ENCODE results near the gene MPPED2. TPM values are rescaled to one million over a fixed set of nuclear protein-coding genes. Genes with fewer than 3 reads are reported as not detected.

MPPED2 gene
- total and polyA plus RNA-seq, 2 of the 13 experiments (the other 11 are each of a cell fraction or from before 2014, with no cell fraction given) = not detected

GRCh38 chr11:30453705-30454104 lies 132.4 kb downstream of the MPPED2 start:
- H3K79me2 ChIP-seq (ENCODE audit: insufficient read depth, low read length) = no peaks in the 10 kb centered on the region
- H3K36me3 ChIP-seq (replicated peaks in 1 of 2; ENCODE audit: control insufficient read depth in 1 of 2, insufficient read depth in 2 of 2, low read length in 2 of 2) = no peaks in the 10 kb centered on the region
- in situ Hi-C loops (cut with HindIII; ENCODE audit: extremely low pct_ligation_motif_present, low pct_unique_long_range_greater_than_20kb) (no loop called here), intact Hi-C loops (cut with micrococcal nuclease; ENCODE audit: unreplicated experiment) (no loop called here)
- ChIA-PET CTCF (ENCODE audit: low intra/inter-chr PET ratio, low total read pairs) (no interaction called here), POLR2A (no interaction called here)
- H3K4me2 ChIP-seq (ENCODE audit: low read depth, low read length) = no peak overlapping the region
- H3K9ac ChIP-seq (ENCODE audit: insufficient read depth, low read depth, low read length) = no peak overlapping the region
- H3K4me3 ChIP-seq (replicated peaks in 1 of 3; ENCODE audit: insufficient read depth in 1 of 3, low read depth in 2 of 3, low read length in 3 of 3) = no peak overlapping the region
- ATAC-seq (no peak), FAIRE-seq (no peak), DNase-seq (ENCODE audit: low spot score) (no peak)
- WGBS (ENCODE audit: low lambda C conversion rate) = 45% methylated on average over 1 of the region's 1 CpG
- BruUV-seq (replicated peaks) = no TSS peak
- no peak overlapping the region for H3K27ac ChIP-seq (ENCODE audit: extremely low read length, insufficient read depth, low read length)
- H2AFZ ChIP-seq (ENCODE audit: low read length) = no peak overlapping the region
- H3K4me1 ChIP-seq (ENCODE audit: insufficient read depth, low read length) = no peaks in the 10 kb centered on the region
- H3K9me3 ChIP-seq (ENCODE audit: low read length) = no peaks in the 10 kb centered on the region
- no peaks in the 10 kb centered on the region for H3K27me3 ChIP-seq (ENCODE audit: control insufficient read depth in 1 of 2, insufficient read depth in 2 of 2, low read length in 2 of 2)
- H4K20me1 ChIP-seq (ENCODE audit: insufficient read depth, low read length) = no peaks in the 10 kb centered on the region
- no peak for TF ChIP-seq ZNF263 (CRISPR knock-in tag; IDR thresholded peaks at IDR 0.05)
- no peak for TF ChIP-seq ZBTB26 (CRISPR knock-in tag; IDR thresholded peaks at IDR 0.05; ENCODE audit: borderline replicate concordance)

DNA sequence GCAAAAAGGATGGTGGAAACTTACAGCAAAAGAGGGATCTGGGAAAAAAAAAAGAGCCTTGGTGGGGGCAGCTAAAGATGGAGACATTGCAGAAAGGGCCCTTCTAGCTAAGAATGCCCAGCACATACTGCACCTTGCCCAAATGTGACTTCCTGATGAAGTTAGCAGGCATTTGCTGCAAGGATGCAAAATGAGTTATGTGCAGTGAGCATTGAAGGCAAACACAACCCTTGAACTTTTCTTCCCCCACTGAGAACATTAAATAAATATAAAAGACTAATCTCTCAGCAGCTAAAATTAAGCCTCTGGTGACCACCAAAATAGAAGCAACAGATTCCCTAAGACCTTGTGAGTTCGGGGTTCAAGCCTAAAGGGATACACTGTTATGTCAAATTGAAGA lies 133.3 kb downstream of the MPPED2 start:
- WGBS (ENCODE audit: low lambda C conversion rate) = 0% methylated on average over 1 of the region's 1 CpG
- intact Hi-C loops (cut with micrococcal nuclease; ENCODE audit: unreplicated experiment) = no loop called here
- TF ChIP-seq, protein P1, sequence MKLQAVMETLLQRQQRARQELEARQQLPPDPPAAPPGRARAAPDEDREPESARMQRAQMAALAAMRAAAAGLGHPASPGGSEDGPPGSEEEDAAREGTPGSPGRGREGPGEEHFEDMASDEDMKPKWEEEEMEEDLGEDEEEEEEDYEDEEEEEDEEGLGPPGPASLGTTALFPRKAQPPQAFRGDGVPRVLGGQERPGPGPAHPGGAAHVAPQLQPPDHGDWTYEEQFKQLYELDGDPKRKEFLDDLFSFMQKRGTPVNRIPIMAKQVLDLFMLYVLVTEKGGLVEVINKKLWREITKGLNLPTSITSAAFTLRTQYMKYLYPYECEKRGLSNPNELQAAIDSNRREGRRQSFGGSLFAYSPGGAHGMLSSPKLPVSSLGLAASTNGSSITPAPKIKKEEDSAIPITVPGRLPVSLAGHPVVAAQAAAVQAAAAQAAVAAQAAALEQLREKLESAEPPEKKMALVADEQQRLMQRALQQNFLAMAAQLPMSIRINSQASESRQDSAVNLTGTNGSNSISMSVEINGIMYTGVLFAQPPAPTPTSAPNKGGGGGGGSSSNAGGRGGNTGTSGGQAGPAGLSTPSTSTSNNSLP (IDR thresholded peaks at IDR 0.05; ENCODE audit: low read depth, low read length) = no peak
- TF ChIP-seq ZNF20 (CRISPR knock-in tag; IDR thresholded peaks at IDR 0.05) (no peak), ZNF782 (CRISPR knock-in tag; IDR thresholded peaks at IDR 0.05; ENCODE audit: borderline replicate concordance) (no peak), RARA (CRISPR knock-in tag; IDR thresholded peaks at IDR 0.05) (no peak), ZNF572 (CRISPR knock-in tag; IDR thresholded peaks at IDR 0.05) (no peak), TFAP4 (IDR thresholded peaks at IDR 0.05; ENCODE audit: borderline replicate concordance, low read depth) (no peak)
- DNase-seq (ENCODE audit: low spot score) (no peak), ATAC-seq (no peak), FAIRE-seq (no peak)
- Histone ChIP-seq H2AFZ (ENCODE audit: low read length) (no peak overlapping the region), H4K20me1 (ENCODE audit: insufficient read depth, low read length) (no peaks in the 10 kb centered on the region), H3K27ac (ENCODE audit: extremely low read length, insufficient read depth, low read length) (no peak overlapping the region), H3K4me1 (ENCODE audit: insufficient read depth, low read length) (no peaks in the 10 kb centered on the region), H3K79me2 (ENCODE audit: insufficient read depth, low read length) (no peaks in the 10 kb centered on the region), H3K9ac (ENCODE audit: insufficient read depth, low read depth, low read length) (no peak overlapping the region), H3K4me3 (replicated peaks in 1 of 3; ENCODE audit: insufficient read depth in 1 of 3, low read depth in 2 of 3, low read length in 3 of 3) (no peak overlapping the region), H3K9me3 (ENCODE audit: low read length) (no peaks in the 10 kb centered on the region), H3K36me3 (replicated peaks in 1 of 2; ENCODE audit: control insufficient read depth in 1 of 2, insufficient read depth in 2 of 2, low read length in 2 of 2) (no peaks in the 10 kb centered on the region), H3K4me2 (ENCODE audit: low read depth, low read length) (no peak overlapping the region), H3K27me3 (ENCODE audit: control insufficient read depth in 1 of 2, insufficient read depth in 2 of 2, low read length in 2 of 2) (no peaks in the 10 kb centered on the region)
- in situ Hi-C loops (cut with HindIII; ENCODE audit: extremely low pct_ligation_motif_present, low pct_unique_long_range_greater_than_20kb) = no loop called here
- BruUV-seq (replicated peaks) = no TSS peak
- POLR2A ChIA-PET = no interaction called here
- CTCF ChIA-PET (ENCODE audit: low intra/inter-chr PET ratio, low total read pairs) = no interaction called here
